HG03457 (cell line): ENCODE data around the gene NPAS3.
"Not testable (repeated sequence)": the region's sequence is repeated elsewhere in the genome, so short reads cannot be mapped to it uniquely, and the experiment has no call there.

ENCODE experiments used
- ATAC-seq: cut with Tn5 transposase; IDR thresholded peaks from one replicate; pipeline ENCODE4 v1.9.1; 2021; ENCODE audit warnings: moderate number of reproducible peaks; ENCODE audit not compliant: unreplicated experiment

Gene NPAS3

GRCh38 chr14:33068040-33068439 is 129.4 kb downstream of the NPAS3 start:
- no peak for ATAC-seq

GRCh38 chr14:33068626-33069025 is 129.9 kb downstream of the NPAS3 start:
- no peak for ATAC-seq

GRCh38 chr14:33070475-33070874 is 131.8 kb downstream of the NPAS3 start:
- ATAC-seq, result no peak

GRCh38 chr14:33073023-33073422 is 134.3 kb downstream of the NPAS3 start:
- no peak for ATAC-seq

- ATAC-seq, result no peak
These were observed 142.6 kb downstream of the NPAS3 start for GRCh38 chr14:33081259-33081658.

GRCh38 chr14:33085799-33086198 is 147.1 kb downstream of the NPAS3 start:
- no peak for ATAC-seq

GRCh38 chr14:33088274-33088673 is 149.6 kb downstream of the NPAS3 start:
- not testable (repeated sequence) for ATAC-seq

GRCh38 chr14:33098016-33098415 is 159.3 kb downstream of the NPAS3 start:
- ATAC-seq, result no peak

- ATAC-seq, result no peak
These were observed 164.8 kb downstream of the NPAS3 start for GRCh38 chr14:33103489-33103888.

- no peak for ATAC-seq
These were observed 165.3 kb downstream of the NPAS3 start for GRCh38 chr14:33103966-33104365.

- no peak for ATAC-seq
These were observed 172.2 kb downstream of the NPAS3 start for GRCh38 chr14:33110737-33111443.

- no peak for ATAC-seq
These were observed 175.7 kb downstream of the NPAS3 start for GRCh38 chr14:33114331-33114730.

GRCh38 chr14:33118668-33119067 is 180.0 kb downstream of the NPAS3 start:
- ATAC-seq, result no peak

GRCh38 chr14:33120341-33120740 is 181.7 kb downstream of the NPAS3 start:
- ATAC-seq, result no peak

- no peak for ATAC-seq
These were observed 182.3 kb downstream of the NPAS3 start for GRCh38 chr14:33120966-33121365.

- no peak for ATAC-seq
These were observed 184.6 kb downstream of the NPAS3 start for GRCh38 chr14:33123281-33123680.

GRCh38 chr14:33126433-33126832 is 187.8 kb downstream of the NPAS3 start:
- ATAC-seq, result no peak

GRCh38 chr14:33127531-33127930 is 188.9 kb downstream of the NPAS3 start:
- ATAC-seq, result no peak

- ATAC-seq, result no peak
These were observed 193.1 kb downstream of the NPAS3 start for GRCh38 chr14:33131801-33132200.

GRCh38 chr14:33134162-33134561 is 195.5 kb downstream of the NPAS3 start:
- ATAC-seq, result no peak

GRCh38 chr14:33134975-33135374 is 196.3 kb downstream of the NPAS3 start:
- no peak for ATAC-seq

- no peak for ATAC-seq
These were observed 212.2 kb downstream of the NPAS3 start for GRCh38 chr14:33150666-33151428.
